ENCODE data around the gene ARAP3. TPM values are rescaled to one million over a fixed set of nuclear protein-coding genes. Genes with fewer than 3 reads are reported as not detected.

The ARAP3 gene
- total and polyA plus RNA-seq, 2 donors (not counting 3 experiments of a cell fraction or from before 2014, with no cell fraction given) = 60.6 to 136 TPM

- no peaks in the 10 kb centered on the region for H3K9me3 ChIP-seq (replicated peaks; ENCODE audit: control insufficient read depth, insufficient read depth, low read length)
- CTCF ChIA-PET = interaction anchor here (0.6 to 7.7 kb wide), 59 partner anchors 9 to 452 kb away, joined by 3 to 282 read pairs (median 5); partner anchors contain the start of genes ARAP3, DELE1, FCHSD1 and GNPDA1
These were observed 10.0 kb upstream of the ARAP3 start for GRCh38 chr5:141691867-141692532.

More at GRCh38 chr5:141691867-141692532, 10.0 kb upstream of the ARAP3 start:
- Histone ChIP-seq H3K4me1 (ENCODE audit: control insufficient read depth, extremely low read depth, insufficient read depth, low read length) (peaks cover 21% of the 10 kb centered on the region), H3K79me2 (ENCODE audit: control insufficient read depth, insufficient read depth, low read length) (no peaks in the 10 kb centered on the region), H2AFZ (ENCODE audit: low read depth, low read length) (peak overlapping the region; percentile 93), H3K27me3 (ENCODE audit: control insufficient read depth in 2 of 2, insufficient read depth in 2 of 2, low read length in 2 of 2) (no peaks in the 10 kb centered on the region), H3K9ac (replicated peaks; ENCODE audit: extremely low read depth, insufficient read depth, low read length) (no peak overlapping the region), H3K27ac (ENCODE audit: insufficient read depth, low read depth, low read length) (no peak overlapping the region), H3K4me2 (ENCODE audit: insufficient read depth, low read length) (peak overlapping the region; percentile 71), H3K36me3 (ENCODE audit: control insufficient read depth in 2 of 2, extremely low read depth in 1 of 2, insufficient read depth in 2 of 2, low read length in 2 of 2) (no peaks in the 10 kb centered on the region), H3K9me1 (replicated peaks; ENCODE audit: control insufficient read depth, extremely low read depth, insufficient read depth, low read length) (no peaks in the 10 kb centered on the region), H4K20me1 (replicated peaks; ENCODE audit: control insufficient read depth, extremely low read depth, insufficient read depth, low read length) (no peaks in the 10 kb centered on the region), H3K4me3 (replicated peaks in 1 of 3; ENCODE audit: insufficient read depth in 1 of 3, low read depth in 1 of 3, low read length in 3 of 3) (peak overlapping the region in 2 of 3 experiments; percentile 24 to 28)
- dilution Hi-C loops (cut with MboI; ENCODE audit: extremely low pct_ligation_motif_present, low sequenced_read_pairs) (no loop called here), intact Hi-C loops (cut with micrococcal nuclease) (loop anchor here (1.0 to 2.0 kb wide), 7 partner anchors 10 to 453 kb away; partner anchors contain the start of gene RNF14)
- POLR2A ChIA-PET = interaction anchor here (0.6 to 1.3 kb wide), 4 partner anchors 9 to 277 kb away, joined by 3 to 8 read pairs (median 4); partner anchors contain the start of gene RNF14
- BruUV-seq (replicated peaks) = no TSS peak
- DNase-seq (ENCODE audit: low read depth, low spot score) (peak; percentile 87), FAIRE-seq (peak; percentile 94)
- TF ChIP-seq CTCF (IDR thresholded peaks at IDR 0.05; ENCODE audit: extremely low read depth in 1 of 2, insufficient read depth in 1 of 2, low read depth in 1 of 2, low read length in 2 of 2) (peak; percentile 96 to 99), POLR2AphosphoS5 (IDR thresholded peaks at IDR 0.05; ENCODE audit: insufficient read depth, low read depth, low read length) (peak; percentile 17), GATA2 (IDR thresholded peaks at IDR 0.05; ENCODE audit: insufficient read depth, insufficient read length, low read depth, low read length) (no peak)

Measured in endothelial cell of umbilical vein (primary cell).